Choroid plexus epithelial cell (primary cell): ENCODE measurements around the gene PPP6R2.

Experiments used
- DNase-seq: peaks from one replicate; pipeline ENCODE4 v3.0.0-alpha.2; 2010; ENCODE audit warnings: low read depth
- H3K4me3 ChIP-seq: 2 replicates; pipeline ENCODE4 v1.5.1; 2011; ENCODE audit warnings: low read depth, mild to moderate bottlenecking, control low read depth, low read length, moderate library complexity
- TF ChIP-seq, protein P1 (sequence below): conservative IDR thresholded peaks from 2 replicates; pipeline ENCODE4 v1.5.1; 2011; ENCODE audit warnings: low read depth, mild to moderate bottlenecking, control low read depth, inconsistent platforms, low read length, moderate library complexity

PPP6R2 gene

DNA sequence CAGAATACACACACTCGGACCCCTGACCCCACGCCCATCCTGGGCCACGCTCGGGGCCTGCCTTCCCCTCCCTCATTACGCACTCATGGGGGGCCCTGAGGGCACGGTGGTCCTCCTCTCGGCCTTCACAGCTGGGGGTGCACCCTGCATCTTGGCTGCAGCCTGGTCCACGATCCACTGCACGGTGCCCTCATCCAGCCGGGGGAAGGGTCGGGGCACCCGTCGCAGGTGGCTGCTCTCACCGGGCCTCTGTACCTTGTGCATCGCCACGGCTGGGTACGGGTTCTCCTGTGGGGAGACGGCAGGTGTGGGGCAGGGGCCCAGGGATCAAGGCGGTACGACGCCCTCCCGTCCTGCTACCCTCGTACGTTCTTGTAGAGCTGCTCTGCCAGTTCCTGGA lies 121.3 kb downstream of the PPP6R2 start:
- TF ChIP-seq, protein P1, sequence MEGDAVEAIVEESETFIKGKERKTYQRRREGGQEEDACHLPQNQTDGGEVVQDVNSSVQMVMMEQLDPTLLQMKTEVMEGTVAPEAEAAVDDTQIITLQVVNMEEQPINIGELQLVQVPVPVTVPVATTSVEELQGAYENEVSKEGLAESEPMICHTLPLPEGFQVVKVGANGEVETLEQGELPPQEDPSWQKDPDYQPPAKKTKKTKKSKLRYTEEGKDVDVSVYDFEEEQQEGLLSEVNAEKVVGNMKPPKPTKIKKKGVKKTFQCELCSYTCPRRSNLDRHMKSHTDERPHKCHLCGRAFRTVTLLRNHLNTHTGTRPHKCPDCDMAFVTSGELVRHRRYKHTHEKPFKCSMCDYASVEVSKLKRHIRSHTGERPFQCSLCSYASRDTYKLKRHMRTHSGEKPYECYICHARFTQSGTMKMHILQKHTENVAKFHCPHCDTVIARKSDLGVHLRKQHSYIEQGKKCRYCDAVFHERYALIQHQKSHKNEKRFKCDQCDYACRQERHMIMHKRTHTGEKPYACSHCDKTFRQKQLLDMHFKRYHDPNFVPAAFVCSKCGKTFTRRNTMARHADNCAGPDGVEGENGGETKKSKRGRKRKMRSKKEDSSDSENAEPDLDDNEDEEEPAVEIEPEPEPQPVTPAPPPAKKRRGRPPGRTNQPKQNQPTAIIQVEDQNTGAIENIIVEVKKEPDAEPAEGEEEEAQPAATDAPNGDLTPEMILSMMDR = no peak
- DNase-seq = no peak
- no peak overlapping the region for H3K4me3 ChIP-seq

DNA sequence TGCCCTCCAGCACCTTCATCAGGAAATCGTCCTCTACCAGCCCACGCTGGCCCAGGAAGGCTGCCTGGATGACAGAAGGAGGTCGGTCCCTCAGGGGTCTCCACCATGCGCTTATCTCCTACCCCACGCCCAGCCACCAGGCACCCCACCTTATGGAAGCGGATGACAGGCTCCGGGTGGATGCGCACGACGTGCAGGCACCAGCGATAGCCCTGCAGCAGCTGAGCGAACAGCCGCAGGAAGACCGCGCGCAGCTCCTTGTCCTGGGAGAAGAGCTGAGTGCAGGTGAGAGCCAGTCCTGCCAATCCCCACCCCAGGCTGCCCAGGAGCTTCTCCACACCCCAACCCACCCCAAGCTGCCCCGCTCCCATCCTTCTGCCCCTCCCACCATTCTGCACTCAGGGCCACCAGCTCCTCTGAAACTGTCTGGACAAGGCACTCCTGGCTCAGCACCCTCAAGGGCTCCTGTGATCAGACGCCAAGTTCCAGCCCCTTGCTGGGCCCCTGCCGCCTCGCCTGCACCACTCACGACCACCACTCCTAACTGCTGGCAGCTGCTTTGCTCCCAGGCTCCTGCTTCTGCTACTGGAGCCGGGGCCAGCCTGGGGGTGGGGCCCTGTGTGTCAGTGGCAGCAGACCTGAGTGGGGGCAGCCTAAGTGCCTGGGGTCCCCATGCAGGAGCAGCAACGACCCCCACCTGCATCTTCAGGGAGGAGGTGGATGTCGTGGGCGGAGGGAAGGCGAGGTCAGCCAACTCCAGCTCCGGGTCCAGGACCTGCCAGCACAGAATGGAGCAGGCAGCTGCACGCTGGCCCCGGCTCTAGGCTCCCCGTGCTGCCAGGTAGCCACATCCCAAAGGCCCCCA lies 122.2 kb downstream of the PPP6R2 start:
- no peak for DNase-seq
- TF ChIP-seq, protein P1 = no peak
- no peak overlapping the region for H3K4me3 ChIP-seq

DNA sequence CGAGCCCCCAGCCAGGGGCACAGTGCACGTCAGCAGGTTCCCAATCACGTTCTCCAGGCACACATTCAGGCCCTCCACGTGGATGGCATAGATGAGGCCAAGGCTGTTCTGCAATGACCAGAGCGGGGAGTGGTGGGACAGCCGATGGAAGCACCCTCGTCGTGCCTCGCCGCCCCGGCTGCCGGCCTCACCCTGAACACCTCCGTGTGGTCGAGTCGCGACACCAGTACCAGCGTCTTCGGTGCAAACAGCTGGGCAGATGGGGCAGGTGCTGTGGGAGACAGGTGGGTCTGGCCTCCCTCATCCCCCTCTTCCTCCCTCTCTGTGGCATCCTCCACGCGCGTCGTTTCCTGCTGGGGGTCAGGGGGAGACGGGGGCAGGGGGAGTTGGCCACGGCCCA lies 124.2 kb downstream of the PPP6R2 start:
- TF ChIP-seq, protein P1 = no peak
- no peak overlapping the region for H3K4me3 ChIP-seq
- DNase-seq = no peak

DNA sequence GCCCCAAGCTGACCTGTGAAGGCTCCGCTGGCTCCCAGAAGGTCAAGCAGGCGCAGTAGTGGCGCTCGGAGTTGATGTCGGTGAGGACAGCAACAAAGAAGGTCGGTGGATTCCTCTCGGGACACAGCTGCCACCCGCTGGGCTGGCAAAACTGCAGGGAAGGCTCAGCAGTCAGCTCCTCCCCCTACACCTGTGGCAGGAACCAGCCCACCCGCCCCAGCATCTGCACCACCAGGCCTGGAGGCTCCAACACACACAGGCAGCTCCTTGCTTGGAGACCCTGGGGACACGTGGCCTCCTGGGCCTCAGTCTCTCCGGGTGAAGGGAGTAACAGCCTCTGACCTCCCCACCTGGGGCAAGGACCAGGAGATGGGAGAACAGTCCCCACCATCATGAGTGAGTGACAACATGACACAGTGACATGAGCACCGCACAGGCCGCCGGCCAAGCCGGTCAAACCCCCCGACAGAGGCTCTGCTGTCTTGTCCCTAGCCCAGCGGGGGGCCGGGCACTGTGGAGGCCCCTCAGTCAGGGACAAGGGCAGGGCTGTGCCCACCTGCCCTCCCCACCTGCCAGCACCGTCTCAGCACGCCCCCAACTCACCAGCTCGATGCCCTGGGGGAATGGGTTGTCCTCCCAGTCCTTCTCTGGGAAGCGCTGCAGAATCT lies 124.8 kb downstream of the PPP6R2 start:
- no peak overlapping the region for H3K4me3 ChIP-seq
- no peak for DNase-seq
- TF ChIP-seq, protein P1 = no peak

DNA sequence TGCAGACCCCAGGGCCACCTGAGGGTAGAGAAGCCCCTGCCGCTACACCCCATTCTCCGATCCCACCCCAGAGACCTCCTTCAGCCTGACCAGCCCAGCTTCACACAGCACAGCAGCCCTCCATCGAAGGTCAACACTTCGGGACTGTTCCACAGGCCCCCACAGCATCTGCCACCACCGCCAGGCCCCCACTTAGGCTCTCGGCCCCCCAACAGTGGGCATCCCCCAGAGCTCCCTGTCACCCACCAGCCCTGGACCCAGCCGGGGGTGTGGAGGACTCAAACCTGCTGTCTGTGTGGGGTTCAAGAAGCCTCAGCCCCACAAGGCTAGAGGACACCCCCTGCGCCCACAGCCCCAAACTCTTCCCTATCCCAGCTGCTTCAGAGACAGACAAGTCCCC lies 125.5 kb downstream of the PPP6R2 start:
- TF ChIP-seq, protein P1 = no peak
- H3K4me3 ChIP-seq = no peak overlapping the region
- no peak for DNase-seq

DNA sequence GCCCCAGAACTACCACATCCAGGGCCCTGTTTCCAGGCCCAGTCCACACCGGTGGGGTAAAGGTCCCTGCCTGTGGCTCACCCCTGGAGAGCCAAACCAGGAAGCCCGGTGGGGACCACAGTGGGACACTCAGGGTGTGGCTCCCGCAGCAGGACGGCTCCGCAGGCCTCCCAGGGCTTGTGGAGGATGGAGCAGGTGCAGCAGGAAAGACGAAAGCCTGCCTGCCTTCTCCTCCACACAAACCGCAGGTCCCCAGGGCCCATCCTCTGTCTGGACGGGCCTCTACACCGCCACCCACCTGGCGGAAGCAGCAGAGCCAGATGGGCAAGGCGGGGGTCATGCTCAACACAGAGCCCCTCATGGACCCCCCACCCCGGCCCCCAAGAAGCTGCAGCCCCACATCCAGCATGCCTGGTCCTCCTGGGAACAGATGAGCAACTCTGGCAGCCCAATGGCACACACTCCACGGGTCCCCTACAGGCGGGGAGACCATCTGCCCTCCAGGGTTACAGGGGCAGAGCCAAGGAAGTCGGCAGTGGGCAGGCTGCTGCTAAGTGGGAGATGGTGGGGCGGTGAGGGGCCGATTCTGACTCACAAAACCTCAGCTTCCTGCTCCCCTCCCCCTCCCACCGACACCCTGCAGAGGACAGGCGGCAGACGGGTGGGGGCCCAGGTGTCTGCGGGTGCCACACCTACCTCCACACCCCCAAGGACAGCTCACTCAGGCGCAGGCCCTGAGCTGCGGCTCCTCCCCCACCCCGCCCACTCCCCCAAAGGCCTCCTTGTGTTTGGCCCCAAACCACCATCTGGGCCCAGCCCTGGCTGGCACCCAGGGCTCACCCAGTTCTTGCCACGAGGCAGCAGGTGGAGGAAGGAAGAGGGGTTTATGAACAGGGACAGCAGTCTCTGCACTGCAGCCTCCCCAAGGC lies 126.5 kb downstream of the PPP6R2 start:
- H3K4me3 ChIP-seq = no peak overlapping the region
- TF ChIP-seq, protein P1 = no peak
- DNase-seq = peak; percentile 38
